Calu3 (cell line): ENCODE results near the gene PXMP2. TPM values are rescaled to one million over a fixed set of nuclear protein-coding genes. Genes with fewer than 3 reads are reported as not detected.

Source experiments
- BruUV-seq: library from RNA; stranded (reverse); fragments of 400-500 nt; replicated peaks from 2 replicates; lab custom pipeline; 2021; lab: Mats Ljungman, UMichigan
- CTCF ChIA-PET: fragments of 300-600 bp; sonication (Branson Sonifier 250); formaldehyde crosslinking; loops from one replicate; lab custom pipeline; 2022; ENCODE audit warnings: antibody characterized with exemption; lab: Charles Lee
- DNase-seq: peaks from one replicate; pipeline ENCODE4 v3.0.0; 2022
- H3K27ac Mint-ChIP-seq: one replicate; pipeline ENCODE4 v1.8.0; 2022; ENCODE audit warnings: mixed read lengths; ENCODE audit not compliant: unreplicated experiment
- H3K27me3 Mint-ChIP-seq: one replicate; pipeline ENCODE4 v1.8.0; 2022; ENCODE audit warnings: mixed read lengths; ENCODE audit not compliant: unreplicated experiment
- H3K36me3 Mint-ChIP-seq: one replicate; pipeline ENCODE4 v1.8.0; 2022; ENCODE audit warnings: mild to moderate bottlenecking, moderate library complexity, mixed read lengths; ENCODE audit not compliant: insufficient read depth, unreplicated experiment
- H3K4me1 Mint-ChIP-seq: one replicate; pipeline ENCODE4 v1.8.0; 2022; ENCODE audit warnings: mild to moderate bottlenecking, low read depth, mixed read lengths; ENCODE audit not compliant: unreplicated experiment
- H3K4me3 Mint-ChIP-seq: one replicate; pipeline ENCODE4 v1.8.0; 2022; ENCODE audit warnings: mild to moderate bottlenecking, low read depth, moderate library complexity, mixed read lengths; ENCODE audit not compliant: unreplicated experiment
- H3K9me3 Mint-ChIP-seq: one replicate; pipeline ENCODE4 v1.8.0; 2022; ENCODE audit warnings: low read depth, mixed read lengths; ENCODE audit not compliant: unreplicated experiment
- CTCF ChIP-seq: fragments of 200-600 bp; IDR thresholded peaks from one replicate; pipeline ENCODE4 v1.8.0; 2022; ENCODE audit warnings: antibody characterized with exemption; ENCODE audit not compliant: unreplicated experiment
- intact Hi-C: fragments of 100-400 bp; cut with micrococcal nuclease; formaldehyde crosslinking; loops from one replicate; pipeline ENCODE4 v1.10.0; 2022; ENCODE audit not compliant: unreplicated experiment
- total RNA-seq: library from RNA; stranded (reverse); gene quantifications from 2 replicates; pipeline ENCODE4 v1.2.3, GENCODE V29; 2022

The PXMP2 gene
- total RNA-seq, 1 experiment from 2014 or later = 41.9 TPM

DNA sequence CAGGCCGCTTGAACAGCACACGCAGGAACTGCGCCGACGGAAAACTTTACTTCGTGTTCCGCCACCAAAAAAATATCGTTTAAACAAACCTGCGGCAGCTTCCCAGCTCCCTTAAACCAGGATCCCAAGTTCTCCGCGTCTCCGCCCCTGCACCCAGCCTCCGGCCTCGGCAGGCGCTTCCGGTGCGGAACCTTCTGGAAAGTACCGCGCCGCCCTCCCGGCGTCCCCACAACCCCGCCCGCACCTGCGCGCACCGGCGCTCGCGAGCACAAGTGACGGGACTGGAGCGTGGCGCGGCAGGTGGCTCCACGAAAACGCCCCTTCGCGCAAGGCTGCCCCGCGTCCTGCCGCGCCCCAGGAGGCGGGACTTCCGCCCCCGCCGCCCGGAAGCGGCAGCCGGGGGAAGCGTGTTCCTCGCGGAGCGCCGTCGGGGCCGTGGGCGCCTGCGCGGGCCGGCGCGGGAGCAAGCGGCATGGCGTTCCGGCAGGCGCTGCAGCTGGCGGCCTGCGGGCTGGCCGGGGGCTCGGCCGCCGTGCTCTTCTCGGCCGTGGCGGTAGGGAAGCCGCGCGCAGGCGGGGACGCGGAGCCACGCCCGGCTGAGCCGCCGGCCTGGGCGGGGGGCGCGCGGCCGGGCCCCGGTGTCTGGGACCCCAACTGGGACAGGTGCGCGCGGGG lies 23.2 kb downstream of the PXMP2 start, which contains the start of gene PGAM5:
PGAM5 (plus strand) TSS at position 438 of the 675 bp plus-strand sequence; CDS start at position 473, 35 bp downstream.
- peak within 1 kb of the TSS; percentile 62 for H3K27ac Mint-ChIP-seq
- no TSS peak for BruUV-seq
- peak; percentile 93 for DNase-seq
- no peaks in the 10 kb centered on the region for H3K9me3 Mint-ChIP-seq
- CTCF ChIA-PET = no interaction called here
- no peaks in the 10 kb centered on the region for H3K27me3 Mint-ChIP-seq
- no peaks in the 10 kb centered on the region for H3K4me1 Mint-ChIP-seq
- no peak for TF ChIP-seq CTCF
- peaks cover 81% of the 10 kb centered on the region for H3K36me3 Mint-ChIP-seq
- intact Hi-C loops = no loop called here
- peak within 1 kb of the TSS; percentile 68 for H3K4me3 Mint-ChIP-seq

GRCh38 chr12:132711080-132711843 lies 23.9 kb downstream of the PXMP2 start:
- Mint-ChIP-seq H3K36me3 (peaks cover 86% of the 10 kb centered on the region), H3K4me3 (peak overlapping the region; percentile 68), H3K4me1 (no peaks in the 10 kb centered on the region), H3K27ac (no peak overlapping the region), H3K27me3 (no peaks in the 10 kb centered on the region), H3K9me3 (no peaks in the 10 kb centered on the region)
- CTCF ChIA-PET = interaction anchor here (0.5 kb wide), 2 partner anchors 11 to 56 kb away, joined by 3 to 4 read pairs; no protein-coding TSS in a partner anchor
- no TSS peak for BruUV-seq
- intact Hi-C loops = no loop called here
- no peak for TF ChIP-seq CTCF
- DNase-seq = peak; percentile 47

DNA sequence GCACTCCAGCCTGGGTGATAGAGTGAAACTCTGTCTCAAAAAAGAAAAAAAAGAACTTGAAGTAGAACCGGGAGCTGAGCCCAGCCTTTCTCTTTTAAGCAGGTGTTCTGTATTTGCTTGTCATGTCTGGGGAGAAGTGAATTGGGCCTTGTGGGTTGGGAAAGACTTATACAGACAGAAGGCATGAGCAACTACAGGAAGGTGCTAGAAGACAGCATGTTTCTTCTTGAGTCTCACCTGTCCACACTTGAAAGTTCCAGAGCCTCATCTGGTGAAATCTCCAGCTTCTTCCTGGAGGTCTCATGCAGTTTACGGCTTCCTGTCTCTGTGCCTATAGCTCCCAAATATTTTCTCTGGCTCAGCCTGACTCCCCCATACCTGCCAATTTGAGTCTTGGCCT lies 25.7 kb downstream of the PXMP2 start:
- DNase-seq = no peak
- TSS peak; percentile 15 for BruUV-seq
- no peak for TF ChIP-seq CTCF
- Mint-ChIP-seq H3K27me3 (no peaks in the 10 kb centered on the region), H3K36me3 (peaks cover 95% of the 10 kb centered on the region), H3K9me3 (no peaks in the 10 kb centered on the region), H3K4me1 (no peaks in the 10 kb centered on the region), H3K27ac (peak overlapping the region; percentile 13), H3K4me3 (no peak overlapping the region)
- intact Hi-C loops = no loop called here
- CTCF ChIA-PET = no interaction called here

DNA sequence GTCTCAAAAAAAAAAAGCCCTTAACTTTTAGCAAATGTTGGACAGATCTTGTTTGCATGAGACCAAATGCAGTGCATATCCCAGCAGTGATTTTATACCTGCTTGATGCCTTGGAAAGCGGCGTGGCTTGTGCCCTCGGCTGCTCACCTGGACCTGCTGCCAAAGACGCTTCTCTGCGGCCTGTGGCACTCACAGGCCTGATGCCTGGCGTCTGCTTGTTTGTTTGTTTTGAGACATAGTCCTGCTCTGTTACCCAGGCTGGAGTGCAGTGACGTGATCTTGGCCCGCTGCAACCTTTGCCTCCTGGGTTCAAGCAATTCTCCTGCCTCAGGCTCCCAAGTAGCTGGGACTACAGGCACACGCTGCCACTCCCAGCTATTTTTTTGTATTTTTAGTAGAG lies 28.5 kb downstream of the PXMP2 start:
- no peak overlapping the region for H3K4me3 Mint-ChIP-seq
- no TSS peak for BruUV-seq
- TF ChIP-seq CTCF = no peak
- H3K4me1 Mint-ChIP-seq = no peaks in the 10 kb centered on the region
- CTCF ChIA-PET = no interaction called here
- H3K27ac Mint-ChIP-seq = no peak overlapping the region
- DNase-seq = no peak
- H3K27me3 Mint-ChIP-seq = no peaks in the 10 kb centered on the region
- H3K36me3 Mint-ChIP-seq = peaks cover 97% of the 10 kb centered on the region
- intact Hi-C loops = no loop called here
- no peaks in the 10 kb centered on the region for H3K9me3 Mint-ChIP-seq
